GM19239 (cell line): ENCODE measurements around the gene EPHB2.
"Not testable (repeated sequence)": the region's sequence is repeated elsewhere in the genome, so short reads cannot be mapped to it uniquely, and the experiment has no call there.

Experiments used
- DNase-seq: peaks from one replicate; pipeline ENCODE4 v3.0.0; 2011; ENCODE audit warnings: low spot score; ENCODE audit not compliant: insufficient read length
- FAIRE-seq: peaks from 2 replicates; lab custom pipeline; 2011; peaks lifted over from hg19 to GRCh38; lab: Jason Lieb, UNC

Gene EPHB2

GRCh38 chr1:22920734-22921451 lies 210.3 kb downstream of the EPHB2 start:
- FAIRE-seq (no peak), DNase-seq (no peak)

GRCh38 chr1:22921452-22922126 lies 210.9 kb downstream of the EPHB2 start:
- FAIRE-seq, result no peak
- no peak for DNase-seq

GRCh38 chr1:22922640-22923039 lies 212.0 kb downstream of the EPHB2 start:
- no peak for DNase-seq
- FAIRE-seq, result no peak

GRCh38 chr1:22925111-22925510 lies 214.5 kb downstream of the EPHB2 start:
- DNase-seq (no peak), FAIRE-seq (no peak)

GRCh38 chr1:22930240-22930912 lies 219.7 kb downstream of the EPHB2 start:
- DNase-seq (peak; percentile 46), FAIRE-seq (no peak)

GRCh38 chr1:22932803-22933470 lies 222.3 kb downstream of the EPHB2 start:
- DNase-seq (no peak), FAIRE-seq (no peak)

- DNase-seq (no peak), FAIRE-seq (no peak)
Measured at GRCh38 chr1:22935433-22935832, 224.8 kb downstream of the EPHB2 start.

- FAIRE-seq (no peak), DNase-seq (no peak)
Measured at GRCh38 chr1:22936681-22937080, 226.0 kb downstream of the EPHB2 start.

GRCh38 chr1:22941257-22941656 lies 230.6 kb downstream of the EPHB2 start:
- FAIRE-seq (no peak), DNase-seq (no peak)

GRCh38 chr1:22944346-22945055 lies 233.9 kb downstream of the EPHB2 start:
- FAIRE-seq (no peak), DNase-seq (no peak)

- DNase-seq, FAIRE-seq: not testable (repeated sequence)
Measured at GRCh38 chr1:22945171-22945570, 234.5 kb downstream of the EPHB2 start.

GRCh38 chr1:22949822-22950331 lies 239.2 kb downstream of the EPHB2 start:
- DNase-seq (no peak), FAIRE-seq (no peak)

- FAIRE-seq (no peak), DNase-seq (no peak)
Measured at GRCh38 chr1:22951796-22952195, 241.2 kb downstream of the EPHB2 start.

- DNase-seq (no peak), FAIRE-seq (no peak)
Measured at GRCh38 chr1:22952694-22953056, 242.0 kb downstream of the EPHB2 start.

GRCh38 chr1:22953057-22953739 lies 242.6 kb downstream of the EPHB2 start:
- DNase-seq (no peak), FAIRE-seq (no peak)

GRCh38 chr1:22953740-22954141 lies 243.1 kb downstream of the EPHB2 start:
- FAIRE-seq (no peak), DNase-seq (no peak)

GRCh38 chr1:22955146-22955545 lies 244.5 kb downstream of the EPHB2 start:
- no peak for FAIRE-seq

GRCh38 chr1:22957066-22957465 lies 246.4 kb downstream of the EPHB2 start:
- FAIRE-seq (no peak), DNase-seq (no peak)

More at GRCh38 chr1:22955146-22955545, 244.5 kb downstream of the EPHB2 start:
- no peak for DNase-seq

GRCh38 chr1:22958556-22958955 lies 247.9 kb downstream of the EPHB2 start:
- no peak for DNase-seq
- no peak for FAIRE-seq
